COR-L47 (cell line): Measurements from ENCODE around the gene NAA16.
"Not testable (repeated sequence)": the region's sequence is repeated elsewhere in the genome, so short reads cannot be mapped to it uniquely, and the experiment has no call there.

Experiments
- DNase-seq: peaks from one replicate; lab custom pipeline; 2025; lab: John Stamatoyannopoulos, UW

NAA16 gene

DNA sequence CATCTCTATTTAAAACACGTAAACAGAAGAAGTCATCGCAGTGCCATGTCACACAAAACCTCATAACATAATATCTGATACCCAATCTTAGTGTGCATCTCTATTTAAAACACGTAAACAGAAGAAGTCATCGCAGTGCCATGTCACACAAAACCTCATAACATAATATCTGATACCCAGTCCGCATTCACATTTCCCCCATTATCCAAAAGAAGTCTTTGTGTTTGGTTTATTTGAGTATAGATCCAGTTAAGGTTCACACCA lies 45.2 kb downstream of the NAA16 start:
- not testable (repeated sequence) for DNase-seq

DNA sequence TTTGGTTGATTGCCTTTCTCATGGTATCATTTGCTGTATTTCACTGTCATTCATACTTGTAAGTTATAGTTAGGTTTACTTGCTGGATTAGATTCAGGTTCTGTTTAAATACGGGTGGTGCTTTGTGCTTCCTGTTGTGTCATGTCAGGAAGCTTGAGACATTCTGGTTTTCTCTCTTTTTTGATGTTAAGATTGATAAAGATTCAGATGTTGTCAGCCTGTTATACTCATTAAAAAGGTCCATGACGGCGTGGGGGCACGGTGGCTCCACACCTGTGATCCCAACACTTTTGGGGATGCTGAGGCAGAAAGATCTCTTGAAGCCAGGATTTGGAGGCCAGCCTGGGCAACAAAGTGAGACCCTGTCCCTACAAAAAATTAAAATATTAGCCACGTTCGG lies 45.7 kb downstream of the NAA16 start:
- DNase-seq: no peak

DNA sequence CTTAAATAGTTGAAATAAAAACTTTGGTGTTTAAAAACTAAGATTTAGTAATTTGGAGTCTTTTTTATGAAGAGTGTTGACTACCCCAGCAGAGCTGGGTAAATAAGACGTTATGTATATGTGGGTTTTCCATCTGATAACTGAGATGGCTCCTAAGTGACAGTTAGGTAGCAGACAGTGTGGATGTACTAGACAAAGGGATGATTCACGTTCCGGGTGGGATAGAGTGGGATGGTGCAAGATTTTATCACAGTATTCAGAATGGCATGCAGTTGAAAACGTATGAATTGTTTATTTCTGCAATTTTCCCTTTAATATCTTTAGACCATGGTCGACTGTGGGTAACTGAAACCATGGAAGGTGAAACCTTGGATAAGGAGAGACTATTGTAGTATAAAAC lies 50.4 kb downstream of the NAA16 start:
- DNase-seq: no peak

DNA sequence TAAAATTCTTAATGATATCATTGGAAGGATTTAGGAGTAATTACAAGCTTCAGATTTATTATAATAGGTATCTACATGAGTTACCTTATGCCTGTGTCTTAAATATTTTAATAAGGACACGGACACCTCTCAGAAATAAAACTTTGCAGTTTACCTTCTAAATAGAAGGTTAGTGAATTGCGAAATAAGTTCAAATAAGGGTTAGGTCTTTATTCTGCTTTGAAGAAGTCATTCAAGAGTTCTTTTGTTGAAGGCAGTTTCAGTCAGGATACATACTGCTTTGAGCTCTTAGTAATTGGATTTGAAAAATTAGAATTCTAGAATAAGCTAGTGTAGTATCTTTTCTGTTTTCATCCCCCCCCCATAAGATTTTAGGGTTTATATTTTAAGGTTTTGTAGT lies 53.0 kb downstream of the NAA16 start:
- DNase-seq: no peak

DNA sequence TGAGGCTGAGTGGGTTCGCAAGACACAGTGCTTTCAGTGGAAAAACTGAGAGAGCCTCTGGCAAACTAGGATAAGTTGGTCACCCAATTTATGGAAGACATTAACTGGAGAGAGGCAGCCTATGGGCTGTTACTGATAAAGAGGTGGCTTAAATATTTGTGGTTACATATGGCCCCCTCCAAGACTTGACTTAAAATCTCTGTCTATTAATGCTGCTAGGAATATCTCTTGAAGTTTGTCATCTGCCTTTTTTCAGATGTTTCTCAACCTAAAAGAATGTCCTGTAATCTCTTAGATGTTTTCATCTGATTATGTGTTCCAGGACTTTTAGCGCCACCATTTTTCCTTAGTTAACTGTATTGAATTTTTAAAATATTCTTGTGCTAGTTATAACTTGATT lies 54.6 kb downstream of the NAA16 start:
- DNase-seq: no peak

DNA sequence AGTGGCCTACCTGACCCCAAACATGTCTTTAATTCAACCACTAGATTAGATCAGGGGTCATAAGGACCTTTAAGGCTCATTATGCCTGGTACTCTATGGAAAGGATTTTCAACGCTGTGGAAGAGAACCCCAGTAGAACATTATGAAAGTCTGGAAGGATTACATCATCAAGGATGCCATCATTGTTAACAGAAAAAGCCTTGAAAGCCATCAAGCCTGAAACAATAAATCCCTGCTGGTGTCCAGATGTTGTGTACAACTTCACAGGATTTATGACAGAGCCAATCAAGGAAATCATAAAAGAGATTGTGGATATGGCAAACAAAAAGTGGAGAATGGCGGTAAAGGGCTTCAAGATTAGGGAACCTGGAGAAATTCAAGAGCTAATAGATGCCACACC lies 59.7 kb downstream of the NAA16 start:
- DNase-seq: no peak

DNA sequence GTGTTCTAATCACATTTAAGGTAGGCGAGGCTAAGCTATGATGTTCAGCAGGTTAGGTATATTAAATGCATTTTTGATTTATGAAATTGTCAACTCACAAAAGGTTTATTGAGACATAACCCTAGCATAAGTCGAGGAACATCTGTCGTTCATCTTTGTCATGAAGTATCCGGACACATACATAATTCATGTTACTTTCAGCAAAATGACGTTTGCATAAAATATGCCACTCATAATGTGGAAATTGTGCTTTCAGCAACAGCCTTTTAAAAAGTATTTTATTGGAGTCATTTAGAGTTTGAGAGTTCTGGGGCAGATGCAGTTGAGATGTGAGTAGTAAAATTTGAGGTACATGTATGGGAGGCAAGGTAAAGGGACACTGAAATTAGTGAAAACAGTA lies 66.4 kb downstream of the NAA16 start:
- no peak for DNase-seq

DNA sequence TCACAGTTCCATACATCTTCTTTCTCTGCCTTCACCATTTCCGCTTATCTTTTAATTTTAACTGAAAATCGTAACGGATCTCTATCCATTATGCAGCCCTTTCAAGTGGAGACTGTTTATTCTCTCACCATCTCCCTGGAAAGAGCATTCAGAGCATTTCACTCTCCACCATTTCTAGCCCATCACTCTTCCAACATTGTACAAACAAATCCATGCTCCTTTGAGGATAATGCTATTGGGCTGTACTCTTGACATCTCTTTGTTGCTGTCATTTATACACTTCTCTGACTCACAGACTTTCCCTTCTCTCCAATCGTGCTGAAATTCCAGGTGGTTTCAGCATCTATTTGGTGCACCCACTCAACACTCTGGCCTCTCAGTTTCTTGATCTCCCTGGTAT lies 71.4 kb downstream of the NAA16 start:
- DNase-seq: no peak

DNA sequence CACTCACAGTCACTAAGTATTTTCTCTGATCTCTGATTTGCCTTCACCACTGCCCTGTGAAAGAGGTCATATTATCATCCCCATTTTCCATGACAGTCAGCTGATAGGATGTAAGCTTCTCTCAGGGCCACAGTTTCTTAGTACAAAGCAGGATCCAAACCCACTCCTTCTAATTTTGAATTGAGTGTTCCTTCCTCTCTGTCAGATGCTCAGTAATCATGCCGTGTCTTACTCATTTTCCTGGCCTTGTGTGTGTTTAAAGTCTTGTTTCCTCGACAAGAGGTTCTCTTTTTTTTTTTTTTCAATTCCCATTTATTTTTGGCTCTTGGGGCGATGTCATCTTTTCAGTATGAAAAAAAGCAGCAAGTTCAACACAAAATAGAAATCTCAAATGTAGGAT lies 72.3 kb downstream of the NAA16 start:
- no peak for DNase-seq

DNA sequence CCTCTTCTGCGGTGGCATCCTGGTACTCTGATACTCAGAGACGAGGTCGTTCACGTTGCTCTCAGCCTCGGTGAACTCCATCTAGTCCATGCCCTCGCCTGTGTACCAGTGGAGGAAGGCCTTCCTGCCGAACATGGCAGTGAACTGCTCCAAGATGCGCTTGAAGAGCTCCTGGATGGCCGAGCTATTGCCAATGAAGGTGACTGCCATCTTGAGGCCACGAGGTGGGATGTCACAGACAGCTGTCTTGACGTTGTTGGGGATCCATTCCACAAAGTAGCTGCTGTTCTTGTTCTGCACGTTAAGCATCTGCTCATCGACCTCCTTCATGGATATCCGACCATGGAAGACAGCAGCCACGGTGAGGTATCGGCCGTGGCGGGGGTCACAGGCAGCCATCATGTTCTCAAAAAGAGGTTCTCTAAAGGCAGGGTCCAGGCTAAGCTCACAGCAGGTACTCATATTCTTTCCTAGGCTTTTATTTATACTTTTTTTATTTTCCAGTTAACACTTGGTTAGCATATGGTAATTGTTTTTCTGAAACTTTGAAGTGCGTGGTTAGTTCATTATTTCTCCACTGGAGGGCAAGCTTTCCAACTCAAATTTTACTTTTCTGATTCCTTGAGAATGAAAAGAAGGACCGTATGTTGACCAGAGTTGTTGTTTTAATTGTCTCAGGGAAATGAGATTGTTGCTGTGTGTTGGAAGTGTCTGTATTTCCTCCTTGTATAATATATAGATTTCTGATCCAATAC lies 73.9 kb downstream of the NAA16 start:
- no peak for DNase-seq

DNA sequence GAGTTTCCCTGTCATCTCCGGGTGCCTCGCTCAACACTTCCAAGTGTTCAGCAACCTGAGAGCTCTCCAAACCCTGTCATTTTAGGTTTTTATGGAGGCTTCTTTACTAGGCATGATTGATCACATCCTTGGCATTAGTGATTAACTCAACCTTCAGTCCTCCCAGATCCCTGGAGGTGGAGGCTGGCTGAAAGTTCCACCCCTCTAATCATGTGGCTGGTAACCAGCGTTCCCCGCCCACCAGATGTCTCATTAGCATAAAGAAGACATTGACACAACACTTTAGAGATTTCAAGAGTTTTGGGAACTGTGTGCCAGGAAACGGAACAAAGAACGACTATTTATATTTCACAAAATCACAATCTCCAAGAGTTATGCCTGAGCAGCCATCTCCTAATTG lies 75.1 kb downstream of the NAA16 start:
- no peak for DNase-seq

DNA sequence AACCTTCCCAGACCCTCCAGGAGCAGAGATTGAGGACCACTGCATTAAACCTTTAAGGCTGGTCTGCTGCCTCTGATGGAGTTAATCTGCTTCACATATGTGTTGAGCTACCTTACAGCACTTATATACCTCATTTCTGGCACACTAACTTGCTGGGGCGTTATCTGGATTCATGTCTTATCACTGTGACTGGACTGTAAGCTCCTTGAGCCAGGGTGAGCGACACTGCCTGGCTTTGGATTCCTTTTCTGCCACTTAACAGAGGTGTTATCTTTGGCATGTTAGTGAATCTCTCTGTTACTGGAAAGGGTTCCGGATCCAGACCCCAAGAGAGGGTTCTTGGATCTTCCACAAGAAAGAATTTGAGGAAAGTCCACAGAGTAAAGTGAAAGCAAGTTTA lies 76.5 kb downstream of the NAA16 start:
- no peak for DNase-seq

DNA sequence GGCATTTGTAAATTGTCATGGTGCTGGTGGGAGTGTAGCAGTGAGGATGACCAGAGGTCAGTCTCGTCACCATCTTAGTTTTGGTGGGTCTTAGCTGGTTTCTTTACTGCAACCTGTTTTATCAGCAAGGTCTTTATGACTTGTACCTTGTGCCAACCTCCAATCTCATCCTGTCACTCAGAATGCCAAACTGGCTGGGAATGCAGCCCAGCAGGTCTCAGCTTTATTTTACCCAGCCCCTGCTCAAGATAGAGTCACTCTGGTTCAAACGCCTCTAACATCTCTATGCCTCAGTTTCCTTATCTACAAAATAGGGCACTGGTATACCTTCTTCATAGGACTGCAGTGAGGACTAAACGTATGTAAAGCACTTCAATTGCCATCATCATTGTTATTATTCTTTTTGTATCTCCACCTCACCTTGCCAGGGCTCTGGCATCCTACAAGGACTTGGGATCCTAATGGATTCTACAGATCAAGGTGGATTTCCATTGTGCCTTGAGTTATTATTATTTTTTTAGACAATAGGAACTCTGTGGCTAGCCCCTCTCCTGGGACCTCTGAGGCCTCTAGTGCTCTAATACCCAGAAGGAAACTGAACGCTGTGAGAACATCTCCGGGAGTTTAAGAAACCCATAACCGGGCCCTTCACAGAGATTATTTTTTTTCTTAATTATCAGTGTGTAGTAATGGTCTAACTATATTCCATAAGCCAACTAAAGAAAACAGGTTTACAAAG lies 77.2 kb downstream of the NAA16 start:
- DNase-seq: no peak

DNA sequence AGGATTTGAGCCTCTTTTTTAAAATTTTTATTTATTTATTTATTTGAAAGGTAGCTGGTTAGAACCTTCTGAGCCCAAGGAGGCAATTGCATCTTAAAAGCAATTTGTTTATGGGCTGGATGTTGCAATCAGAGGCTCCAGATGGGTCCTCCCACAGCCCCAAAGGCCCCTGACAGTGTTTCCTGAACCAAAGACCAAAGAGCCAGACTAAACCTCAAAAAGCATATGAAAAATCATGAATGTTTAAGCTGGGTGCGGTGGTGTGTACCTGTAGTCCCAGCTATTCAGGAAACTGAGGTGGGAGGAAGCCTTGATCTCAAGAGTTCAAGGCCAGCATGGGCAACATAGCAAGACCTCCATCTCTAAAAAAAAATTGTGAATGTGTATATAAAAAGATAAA lies 78.5 kb downstream of the NAA16 start:
- no peak for DNase-seq

DNA sequence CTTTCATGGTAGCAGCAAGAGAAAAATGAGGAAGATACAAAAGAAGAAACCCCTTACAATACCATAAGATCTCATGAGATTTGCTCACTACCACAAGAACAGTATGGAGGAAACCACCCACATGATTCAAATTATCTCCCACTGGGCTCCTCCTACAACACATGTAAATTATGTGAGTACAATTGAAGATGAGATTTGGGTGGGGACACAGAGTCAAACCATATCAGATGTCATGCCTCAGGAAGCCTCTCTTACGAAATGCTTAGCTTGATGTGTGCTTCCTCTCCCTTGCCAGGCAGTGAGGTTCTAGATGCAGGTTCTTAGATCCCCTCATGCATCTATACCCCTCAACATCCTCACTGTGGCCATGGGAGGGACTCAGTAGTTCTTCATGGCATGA lies 83.1 kb downstream of the NAA16 start:
- DNase-seq: no peak

DNA sequence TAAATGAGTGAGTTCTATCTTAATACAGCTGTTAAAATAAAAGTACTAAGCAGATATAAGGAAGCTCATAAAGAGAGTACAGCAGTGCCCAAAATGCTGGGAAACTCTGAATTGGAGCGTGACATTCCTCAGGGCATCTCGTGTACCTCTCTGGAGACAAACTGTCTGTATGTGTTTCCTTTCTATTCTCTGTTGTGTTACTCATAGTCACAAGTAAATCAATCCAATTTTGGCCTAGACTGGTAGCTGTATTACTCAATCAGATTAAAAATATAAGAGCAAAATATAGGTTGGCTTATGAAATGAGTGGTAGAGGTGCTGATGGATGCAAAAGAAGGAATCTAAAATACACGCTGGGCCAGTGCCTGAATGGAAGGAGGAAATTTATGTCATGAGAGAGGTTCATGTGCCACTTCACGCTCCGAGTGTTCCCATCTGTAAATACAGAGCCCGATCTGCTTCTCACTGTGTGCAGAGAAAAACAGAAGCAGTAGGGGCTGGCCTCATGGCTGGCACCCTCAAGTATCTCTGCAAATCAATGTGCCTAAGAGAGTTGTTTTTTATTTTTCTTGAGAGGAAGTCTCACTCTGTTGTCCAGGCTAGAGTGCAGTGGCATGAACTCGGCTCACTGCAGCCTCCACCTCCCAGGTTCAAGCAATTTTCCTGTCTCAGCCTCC lies 87.6 kb downstream of the NAA16 start:
- DNase-seq: no peak

DNA sequence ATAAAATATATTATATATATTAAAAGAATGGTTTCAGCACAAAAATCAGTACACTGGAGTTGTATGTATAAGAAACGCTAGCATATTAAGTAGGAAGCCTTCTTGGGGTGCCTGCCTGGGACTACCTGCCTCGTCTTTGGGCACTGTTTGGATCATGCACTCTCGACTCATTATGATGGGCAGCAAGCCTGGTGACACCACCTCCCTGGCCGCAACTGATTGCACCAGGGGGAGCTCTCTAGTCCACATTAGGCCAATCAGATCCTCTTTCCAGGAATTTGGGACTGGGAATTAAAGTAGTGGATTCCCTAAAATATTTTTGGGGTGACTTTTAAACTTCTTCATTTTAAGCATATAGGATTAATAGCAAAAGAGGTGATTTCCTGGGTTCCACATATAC lies 90.3 kb downstream of the NAA16 start:
- DNase-seq: no peak

DNA sequence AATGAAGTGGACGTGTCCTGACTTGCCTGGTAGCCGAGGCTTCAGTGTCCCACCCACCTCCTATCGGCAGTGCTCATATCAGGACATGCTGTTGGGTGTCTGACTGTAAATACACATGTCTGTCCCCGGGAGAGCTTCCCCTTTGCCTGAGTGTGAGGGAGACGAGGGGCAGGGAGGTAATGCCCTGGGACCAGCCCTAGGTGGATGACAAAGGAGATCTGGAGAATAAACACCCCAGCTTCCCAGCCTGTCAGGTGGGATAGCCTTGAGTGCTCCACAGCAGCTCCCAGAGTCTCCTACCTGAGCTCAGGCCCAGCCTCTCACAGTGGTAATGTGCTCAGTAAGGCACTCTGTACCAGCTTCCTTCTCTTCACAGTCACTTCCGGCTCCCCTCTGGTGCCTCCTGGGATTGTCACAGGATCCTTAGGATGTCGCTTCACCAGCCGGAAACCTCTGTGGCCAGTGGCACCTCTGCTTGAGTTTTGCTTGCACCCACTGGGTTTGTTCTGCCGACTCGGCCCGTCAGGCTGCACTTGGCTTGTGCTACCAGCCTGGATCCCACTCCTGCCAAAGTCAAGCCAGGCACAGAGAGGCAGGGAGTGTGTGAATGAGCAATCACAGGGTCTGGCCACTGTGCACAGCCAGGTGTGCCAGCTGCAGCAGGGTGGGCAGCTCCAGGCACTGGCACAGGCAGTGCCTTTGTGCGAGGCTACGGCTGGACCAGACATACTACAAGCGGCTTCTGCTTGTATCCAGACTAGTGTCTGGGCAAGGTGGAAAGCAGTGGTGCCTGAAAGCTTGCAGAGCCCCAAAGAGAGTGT lies 91.8 kb downstream of the NAA16 start:
- no peak for DNase-seq

DNA sequence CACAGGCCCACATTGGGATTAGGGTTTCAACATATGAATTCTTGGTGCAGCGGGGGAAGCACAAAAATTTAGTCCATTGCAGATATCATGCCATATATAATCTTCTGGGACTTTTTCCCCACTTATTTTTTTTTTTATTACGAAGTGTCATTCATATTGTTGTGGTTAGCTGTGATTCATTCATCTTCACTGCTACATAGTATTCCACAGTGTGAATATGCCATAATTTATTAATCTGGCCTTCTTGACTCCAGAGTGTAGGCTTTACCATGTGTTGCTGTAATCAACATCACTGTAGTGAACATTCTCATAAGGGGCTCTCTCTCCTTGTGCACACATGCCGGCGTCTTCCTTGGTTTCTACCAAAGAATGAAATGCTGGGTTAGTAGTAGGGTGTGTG lies 92.9 kb downstream of the NAA16 start:
- DNase-seq: no peak

DNA sequence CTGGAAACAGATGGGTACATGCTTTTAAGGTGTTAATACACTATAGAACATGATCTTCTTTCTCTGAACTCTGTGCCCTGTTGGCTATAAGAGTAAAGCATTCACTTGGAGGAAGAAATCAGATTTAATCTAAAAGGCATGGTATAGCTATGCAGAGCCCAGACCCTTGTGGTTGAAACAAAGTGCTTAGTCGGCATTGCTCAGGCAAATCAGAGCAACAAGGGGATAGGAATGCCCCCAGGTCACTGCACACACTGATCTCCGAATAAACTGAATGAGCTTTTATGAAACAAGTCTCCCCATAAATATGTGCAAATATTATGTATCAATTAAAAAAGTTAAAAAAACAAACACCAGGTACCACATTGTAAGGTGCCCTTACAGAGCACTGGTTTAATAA lies 94.3 kb downstream of the NAA16 start:
- DNase-seq: no peak

DNA sequence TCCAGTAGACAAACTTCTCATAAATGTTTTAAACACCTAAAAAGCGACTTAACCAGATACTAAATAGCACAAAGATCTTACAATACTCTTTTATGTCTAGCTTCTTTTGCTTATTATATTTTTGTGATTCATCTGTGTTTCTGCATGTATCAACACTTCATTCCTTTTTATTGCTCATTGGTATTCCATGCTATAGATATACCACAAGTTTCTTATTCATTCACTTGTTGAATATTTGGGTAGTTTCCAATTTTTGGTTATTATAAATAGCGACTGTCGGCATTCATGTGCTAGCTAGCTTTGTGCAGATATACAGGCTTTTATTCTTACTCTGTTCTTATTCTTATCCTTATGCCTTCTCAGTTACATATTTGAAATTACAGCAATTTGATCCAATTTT lies 96.3 kb downstream of the NAA16 start:
- no peak for DNase-seq

DNA sequence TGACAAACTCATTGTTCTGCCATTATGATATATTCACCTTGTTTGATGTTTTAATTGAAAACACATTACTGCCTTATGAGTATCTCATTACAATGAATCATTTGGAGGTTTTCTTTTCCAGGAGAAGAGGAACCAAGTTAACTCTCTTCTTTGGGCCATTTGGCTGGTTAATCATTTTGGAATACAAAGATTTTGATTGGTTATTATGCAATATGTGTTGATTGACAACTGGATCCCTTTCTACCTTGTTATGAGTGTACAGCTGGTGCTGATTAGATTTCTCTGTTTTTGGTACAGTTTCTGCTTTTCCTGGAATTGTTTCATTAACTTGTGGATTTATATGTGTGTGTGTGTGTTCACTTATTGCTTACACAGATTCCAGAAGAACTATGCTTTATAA lies 97.1 kb downstream of the NAA16 start:
- no peak for DNase-seq

DNA sequence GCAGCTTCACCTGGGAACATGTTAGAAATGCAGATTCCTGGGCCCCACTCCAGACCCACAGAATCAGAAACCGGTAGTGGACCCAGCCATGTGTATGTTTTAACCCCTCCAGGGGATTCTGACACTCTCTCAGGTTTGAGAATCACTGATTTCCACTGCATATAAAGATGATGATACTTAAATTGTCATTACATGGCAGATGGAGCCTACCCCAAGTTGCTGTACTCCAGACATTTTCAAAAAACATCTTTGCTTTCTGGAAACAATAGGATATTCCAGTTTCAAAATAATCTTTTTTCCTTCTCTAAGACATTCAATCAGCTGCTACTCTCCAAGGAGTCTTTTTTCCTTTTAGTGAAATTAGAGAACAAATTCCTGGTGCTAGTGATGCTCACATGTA lies 97.7 kb downstream of the NAA16 start:
- DNase-seq: no peak
